Naive thymus-derived CD8-positive, alpha-beta T cell (primary cell): ENCODE results near the gene CACNA2D3. TPM values are rescaled to one million over a fixed set of nuclear protein-coding genes. Genes with fewer than 3 reads are reported as not detected.
"Not testable (repeated sequence)": the region's sequence is repeated elsewhere in the genome, so short reads cannot be mapped to it uniquely, and the experiment has no call there.

ENCODE experiments used
- ATAC-seq, 2 donors: fragments of 150-1000 bp; cut with Tn5 transposase in 1 of 2; sonication (Bioruptor Pico), chemical (Tn5 transposase) in 1 of 2; 1 replicate in 1 of 2; 2 replicates in 1 of 2; pipeline ENCODE4 v1.10.0; 2021; ENCODE audit warnings: mild to moderate bottlenecking in 2 of 2, moderate library complexity in 2 of 2
- POLR2A ChIA-PET: fragments of 350-600 bp; sonication (Branson Sonifier 250); formaldehyde crosslinking; loops from one replicate; lab custom pipeline; 2021; ENCODE audit warnings: antibody characterized with exemption; lab: Charles Lee
- DNase-seq, 10 donors: peaks; one replicate each; pipeline versions ENCODE4 v3.0.0 to v3.0.0-alpha.2; 2020 to 2022
- H3K27ac Mint-ChIP-seq, 10 donors: one replicate each; pipeline ENCODE4 v1.8.0; 2020 to 2022; ENCODE audit warnings: mild to moderate bottlenecking in 10 of 10, mixed read lengths in 10 of 10, moderate library complexity in 4 of 10, inconsistent platforms in 1 of 10
- H3K27me3 Mint-ChIP-seq, 5 donors: one replicate each; pipeline ENCODE4 v1.8.0; 2021 to 2022; ENCODE audit warnings: mixed read lengths in 5 of 5
- H3K36me3 Mint-ChIP-seq, 3 donors: one replicate each; pipeline ENCODE4 v1.8.0; 2020 to 2022; ENCODE audit warnings: mixed read lengths in 3 of 3, mild to moderate bottlenecking in 2 of 3, inconsistent platforms in 1 of 3
- H3K4me1 Mint-ChIP-seq, 4 donors: one replicate each; pipeline ENCODE4 v1.8.0; 2021 to 2022; ENCODE audit warnings: mixed read lengths in 4 of 4
- H3K4me3 Mint-ChIP-seq, 10 donors: one replicate each; pipeline ENCODE4 v1.8.0; 2020 to 2022; ENCODE audit warnings: mild to moderate bottlenecking in 10 of 10, mixed read lengths in 10 of 10, moderate library complexity in 6 of 10, inconsistent platforms in 1 of 10
- H3K9me3 Mint-ChIP-seq, 9 donors: one replicate each; pipeline ENCODE4 v1.8.0; 2020 to 2022; ENCODE audit warnings: mixed read lengths in 9 of 9, mild to moderate bottlenecking in 3 of 9, inconsistent platforms in 1 of 9, moderate library complexity in 1 of 9
- polyA plus RNA-seq, 3 donors: library from polyadenylated mRNA; unstranded; fragments of 300-500 nt; fragmentation: Illumina TruSeq; gene quantifications; one replicate each; pipeline ENCODE4 v1.2.3, GENCODE V29; 2021
- total RNA-seq, 8 experiments: library from RNA in 2 of 8; stranded (reverse) in 2 of 8; gene quantifications; one replicate each; pipeline ENCODE4 v1.2.3 and lab custom pipeline; 2021 to 2026

CACNA2D3 gene
- total and polyA plus RNA-seq, 5 experiments from 2014 or later = not detected

DNA sequence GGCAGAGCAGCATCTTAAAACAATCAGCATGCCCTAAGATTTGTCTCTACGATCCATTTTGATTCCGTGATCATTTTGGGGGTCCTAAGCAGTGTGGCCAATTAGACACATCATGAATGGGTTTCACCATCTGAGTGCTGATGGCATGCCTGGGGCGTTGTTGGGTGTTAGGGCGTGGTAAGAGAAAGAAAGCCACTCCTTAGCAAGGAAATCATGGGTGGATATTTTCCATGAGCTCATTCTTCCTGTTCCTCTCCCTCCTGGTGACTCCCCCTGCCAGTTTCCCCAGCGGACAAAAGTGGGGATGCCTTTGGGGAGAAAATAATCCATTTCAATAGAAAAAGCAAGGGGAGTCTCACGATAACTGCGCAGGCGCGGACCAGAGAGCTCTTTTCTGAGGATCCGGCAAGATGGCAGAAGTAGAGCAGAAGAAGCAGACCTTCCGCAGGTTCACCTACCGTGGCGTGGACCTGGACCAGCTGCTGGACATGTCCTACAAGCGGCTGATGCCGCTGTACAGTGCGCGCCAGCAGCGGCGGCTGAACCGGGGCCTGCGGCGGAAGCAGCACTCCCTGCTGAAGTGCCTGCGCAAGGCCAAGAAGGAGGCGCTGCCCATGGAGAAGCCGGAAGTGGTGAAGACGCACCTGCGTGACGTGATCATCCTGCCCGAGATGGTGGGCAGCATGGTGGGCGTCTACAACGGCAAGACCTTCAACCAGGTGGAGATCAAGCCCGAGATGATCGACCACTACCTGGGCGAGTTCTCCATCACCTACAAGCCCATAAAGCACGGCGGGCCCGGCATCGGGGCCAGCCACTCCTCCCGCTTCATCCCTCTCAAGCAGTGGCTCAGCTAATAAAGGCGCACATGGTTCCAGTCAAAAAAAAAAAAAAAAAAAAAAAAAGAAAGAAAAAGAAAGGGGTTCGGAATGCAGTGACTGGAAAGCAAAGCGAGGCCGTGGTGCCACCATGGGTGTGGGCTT lies 503.7 kb downstream of the CACNA2D3 start:
- Mint-ChIP-seq H3K27me3 (peaks cover 0 to 22% (median 0%) of the 10 kb centered on the region in 5 donors), H3K9me3 (peaks cover 0 to 11% (median 4%) of the 10 kb centered on the region in 9 donors), H3K36me3 (no peaks in the 10 kb centered on the region), H3K4me3 (no peak overlapping the region), H3K4me1 (no peaks in the 10 kb centered on the region), H3K27ac (no peak overlapping the region)
- DNase-seq = no peak
- POLR2A ChIA-PET = no interaction called here
- no peak for ATAC-seq

- H3K27me3 Mint-ChIP-seq = peaks cover 0 to 15% (median 3%) of the 10 kb centered on the region in 5 donors
- no peaks in the 10 kb centered on the region for H3K4me1 Mint-ChIP-seq
- POLR2A ChIA-PET = no interaction called here
- no peak overlapping the region for H3K27ac Mint-ChIP-seq
- H3K36me3 Mint-ChIP-seq = no peaks in the 10 kb centered on the region
- H3K4me3 Mint-ChIP-seq = no peak overlapping the region
- ATAC-seq (no peak), DNase-seq (no peak)
- H3K9me3 Mint-ChIP-seq = peaks cover 0 to 10% (median 2%) of the 10 kb centered on the region in 9 donors
These were observed 506.6 kb downstream of the CACNA2D3 start for GRCh38 chr3:54628888-54629441.

GRCh38 chr3:54630101-54630623 lies 507.8 kb downstream of the CACNA2D3 start:
- no peaks in the 10 kb centered on the region for H3K4me1 Mint-ChIP-seq
- no peak overlapping the region for H3K27ac Mint-ChIP-seq
- H3K9me3 Mint-ChIP-seq = peaks cover 0 to 10% (median 0%) of the 10 kb centered on the region in 9 donors
- no peak for DNase-seq
- peaks cover 0 to 20% (median 3%) of the 10 kb centered on the region in 5 donors for H3K27me3 Mint-ChIP-seq
- POLR2A ChIA-PET = no interaction called here
- no peak overlapping the region for H3K4me3 Mint-ChIP-seq
- no peaks in the 10 kb centered on the region for H3K36me3 Mint-ChIP-seq
- ATAC-seq = no peak

GRCh38 chr3:54631001-54631400 lies 508.6 kb downstream of the CACNA2D3 start:
- POLR2A ChIA-PET, H3K27ac Mint-ChIP-seq, H3K36me3 Mint-ChIP-seq, H3K4me3 Mint-ChIP-seq, DNase-seq, H3K4me1 Mint-ChIP-seq, ATAC-seq: not testable (repeated sequence)
- peaks cover 0 to 20% (median 3%) of the 10 kb centered on the region in 5 donors for H3K27me3 Mint-ChIP-seq
- peaks cover 0 to 10% (median 0%) of the 10 kb centered on the region in 9 donors for H3K9me3 Mint-ChIP-seq

DNA sequence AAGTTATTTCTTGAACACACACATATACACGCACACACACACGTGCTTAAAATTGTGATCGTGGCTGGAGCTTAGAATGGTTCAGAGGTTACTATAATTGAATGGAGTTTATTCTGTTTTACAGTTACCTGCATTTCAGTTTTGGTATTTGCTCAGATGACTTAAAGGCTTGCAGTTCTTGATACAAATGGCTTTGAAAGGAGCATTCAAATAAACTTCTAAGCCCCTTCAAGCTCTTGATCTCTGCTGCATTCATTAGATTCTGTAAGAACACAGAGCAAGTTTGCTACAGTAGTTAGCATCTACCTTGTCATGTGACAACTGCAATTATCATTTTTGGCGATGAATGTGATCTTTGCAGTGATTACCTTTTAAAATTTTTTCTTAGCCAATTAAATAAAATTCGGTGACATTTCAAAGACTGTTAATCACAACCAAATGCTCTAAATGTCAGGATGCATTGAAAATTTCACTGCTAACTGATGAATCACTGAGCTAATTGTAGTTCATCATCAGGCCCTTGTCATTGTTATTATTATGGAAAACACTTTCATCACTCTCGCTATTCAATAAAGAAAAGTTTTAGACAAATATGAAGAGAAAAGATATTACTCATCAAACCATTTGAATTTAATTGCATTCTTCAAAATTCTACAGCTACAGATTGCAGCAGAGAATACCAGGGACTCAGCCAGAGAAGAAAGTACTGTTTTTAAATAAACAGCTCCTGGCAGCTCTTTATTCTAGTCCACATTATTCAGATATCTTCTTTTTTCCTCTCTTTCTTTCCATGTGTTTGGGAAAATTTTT lies 509.4 kb downstream of the CACNA2D3 start:
- no peaks in the 10 kb centered on the region for H3K4me1 Mint-ChIP-seq
- H3K36me3 Mint-ChIP-seq = no peaks in the 10 kb centered on the region
- peaks cover 0 to 10% (median 0%) of the 10 kb centered on the region in 9 donors for H3K9me3 Mint-ChIP-seq
- DNase-seq (no peak), ATAC-seq (no peak)
- H3K27me3 Mint-ChIP-seq = peaks cover 0 to 20% (median 3%) of the 10 kb centered on the region in 5 donors
- no peak overlapping the region for H3K4me3 Mint-ChIP-seq
- POLR2A ChIA-PET = no interaction called here
- no peak overlapping the region for H3K27ac Mint-ChIP-seq

DNA sequence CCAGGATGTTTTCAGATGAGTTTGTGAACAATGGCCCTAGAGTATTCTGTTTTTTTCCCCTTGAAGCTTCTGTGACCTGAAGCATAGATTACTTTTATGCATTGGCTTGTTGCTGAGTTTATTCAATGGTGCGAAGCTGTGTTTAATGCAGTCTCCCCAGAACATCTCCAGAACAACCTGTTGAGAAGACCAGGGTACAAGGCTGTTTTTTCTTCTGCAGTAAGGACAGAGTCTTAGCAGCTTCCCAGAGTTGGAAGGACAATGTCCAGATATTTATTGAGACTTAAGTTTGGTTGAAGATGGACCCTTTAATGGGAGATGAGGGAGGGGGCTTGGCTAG lies 509.9 kb downstream of the CACNA2D3 start:
- Mint-ChIP-seq H3K4me3 (no peak overlapping the region), H3K9me3 (peaks cover 0 to 10% (median 0%) of the 10 kb centered on the region in 9 donors), H3K4me1 (no peaks in the 10 kb centered on the region), H3K27ac (no peak overlapping the region), H3K36me3 (no peaks in the 10 kb centered on the region), H3K27me3 (peaks cover 0 to 20% (median 3%) of the 10 kb centered on the region in 5 donors)
- DNase-seq = no peak
- POLR2A ChIA-PET = no interaction called here
- ATAC-seq = no peak

DNA sequence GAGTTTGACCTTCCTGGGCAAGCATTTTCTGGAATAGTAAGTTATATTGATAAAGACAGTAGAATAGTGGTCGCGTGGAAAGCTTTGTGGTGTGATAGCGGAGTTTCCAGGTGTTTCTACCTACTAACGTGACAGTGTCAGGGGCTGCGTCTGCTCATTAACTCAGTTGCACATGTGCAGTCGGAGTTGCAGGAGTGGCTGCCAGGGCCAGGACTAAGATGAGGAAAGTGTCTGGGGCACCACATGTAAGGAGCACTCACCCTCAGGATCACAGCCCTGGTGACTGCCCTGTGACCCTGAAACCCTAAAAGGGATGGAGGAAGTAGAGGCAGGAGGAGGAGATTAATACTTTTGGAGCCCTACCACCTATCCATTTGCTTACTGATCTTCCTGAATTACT lies 510.5 kb downstream of the CACNA2D3 start:
- Mint-ChIP-seq H3K27me3 (peaks cover 0 to 22% (median 3%) of the 10 kb centered on the region in 5 donors), H3K4me1 (no peaks in the 10 kb centered on the region), H3K36me3 (no peaks in the 10 kb centered on the region), H3K4me3 (no peak overlapping the region), H3K9me3 (peaks cover 0 to 10% (median 0%) of the 10 kb centered on the region in 9 donors), H3K27ac (no peak overlapping the region)
- DNase-seq (no peak), ATAC-seq (no peak)
- POLR2A ChIA-PET = no interaction called here

DNA sequence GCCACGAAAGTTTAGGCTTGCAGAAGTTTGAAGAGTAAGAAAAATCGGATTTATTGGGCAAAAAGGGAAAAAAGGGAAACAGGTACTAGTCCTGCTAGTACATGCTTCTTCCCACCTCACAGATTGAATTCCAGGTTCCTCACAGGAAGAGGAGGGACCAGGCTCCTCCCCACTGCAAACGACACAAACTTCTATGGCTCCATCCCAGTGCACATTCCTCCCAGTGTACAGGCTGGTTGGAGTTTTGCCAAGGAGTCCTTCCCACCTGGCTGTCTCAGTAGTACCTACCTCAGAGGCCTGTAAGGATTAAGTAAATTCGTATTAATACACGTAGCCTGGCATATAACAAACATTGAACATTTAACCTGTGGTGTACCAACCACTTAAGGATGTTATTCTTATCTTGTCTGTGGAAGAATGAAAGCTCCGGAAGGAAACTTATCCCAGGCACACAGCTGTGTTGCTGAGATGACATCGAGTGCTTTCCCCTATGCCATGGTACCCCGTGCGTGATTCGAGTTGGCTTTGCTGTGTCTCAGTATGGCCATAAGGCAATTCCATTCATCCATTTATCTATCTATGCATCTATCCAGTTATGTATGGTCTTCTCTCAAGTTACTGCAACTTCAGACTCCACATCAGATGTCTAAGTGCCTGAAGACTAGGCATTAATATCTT lies 511.2 kb downstream of the CACNA2D3 start:
- POLR2A ChIA-PET = no interaction called here
- Mint-ChIP-seq H3K27ac (no peak overlapping the region), H3K4me1 (no peaks in the 10 kb centered on the region), H3K4me3 (no peak overlapping the region), H3K27me3 (peaks cover 0 to 22% (median 8%) of the 10 kb centered on the region in 5 donors), H3K9me3 (peaks cover 0 to 3% (median 0%) of the 10 kb centered on the region in 9 donors), H3K36me3 (no peaks in the 10 kb centered on the region)
- ATAC-seq (no peak), DNase-seq (no peak)

DNA sequence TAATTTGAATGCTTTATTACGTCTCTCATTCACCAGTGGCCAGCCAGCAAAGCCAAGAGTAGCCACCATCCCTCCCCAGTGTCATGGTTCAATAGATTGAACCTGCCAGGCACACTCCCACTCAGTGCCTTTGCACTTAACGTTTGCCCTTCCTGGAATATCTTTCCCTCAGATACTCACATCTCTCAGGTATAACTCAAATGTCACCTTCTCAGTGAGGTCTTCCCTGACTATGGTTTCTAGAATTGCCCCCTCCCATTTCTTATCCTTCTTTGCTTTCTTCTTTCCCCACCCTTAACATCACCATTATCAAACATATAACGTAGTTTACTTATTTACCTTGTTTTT lies 511.7 kb downstream of the CACNA2D3 start:
- no peaks in the 10 kb centered on the region for H3K36me3 Mint-ChIP-seq
- peaks cover 0 to 2% (median 0%) of the 10 kb centered on the region in 9 donors for H3K9me3 Mint-ChIP-seq
- H3K4me3 Mint-ChIP-seq = no peak overlapping the region
- no peak for DNase-seq
- POLR2A ChIA-PET = no interaction called here
- H3K27ac Mint-ChIP-seq = no peak overlapping the region
- peaks cover 0 to 27% (median 12%) of the 10 kb centered on the region in 5 donors for H3K27me3 Mint-ChIP-seq
- peaks cover 0 to 4% (median 0%) of the 10 kb centered on the region in 4 donors for H3K4me1 Mint-ChIP-seq
- ATAC-seq = no peak

GRCh38 chr3:54639790-54640372 lies 517.5 kb downstream of the CACNA2D3 start:
- ATAC-seq, H3K36me3 Mint-ChIP-seq, POLR2A ChIA-PET, H3K9me3 Mint-ChIP-seq, DNase-seq, H3K4me3 Mint-ChIP-seq, H3K27ac Mint-ChIP-seq, H3K4me1 Mint-ChIP-seq: not testable (repeated sequence)
- H3K27me3 Mint-ChIP-seq = peaks cover 0 to 40% (median 21%) of the 10 kb centered on the region in 5 donors

DNA sequence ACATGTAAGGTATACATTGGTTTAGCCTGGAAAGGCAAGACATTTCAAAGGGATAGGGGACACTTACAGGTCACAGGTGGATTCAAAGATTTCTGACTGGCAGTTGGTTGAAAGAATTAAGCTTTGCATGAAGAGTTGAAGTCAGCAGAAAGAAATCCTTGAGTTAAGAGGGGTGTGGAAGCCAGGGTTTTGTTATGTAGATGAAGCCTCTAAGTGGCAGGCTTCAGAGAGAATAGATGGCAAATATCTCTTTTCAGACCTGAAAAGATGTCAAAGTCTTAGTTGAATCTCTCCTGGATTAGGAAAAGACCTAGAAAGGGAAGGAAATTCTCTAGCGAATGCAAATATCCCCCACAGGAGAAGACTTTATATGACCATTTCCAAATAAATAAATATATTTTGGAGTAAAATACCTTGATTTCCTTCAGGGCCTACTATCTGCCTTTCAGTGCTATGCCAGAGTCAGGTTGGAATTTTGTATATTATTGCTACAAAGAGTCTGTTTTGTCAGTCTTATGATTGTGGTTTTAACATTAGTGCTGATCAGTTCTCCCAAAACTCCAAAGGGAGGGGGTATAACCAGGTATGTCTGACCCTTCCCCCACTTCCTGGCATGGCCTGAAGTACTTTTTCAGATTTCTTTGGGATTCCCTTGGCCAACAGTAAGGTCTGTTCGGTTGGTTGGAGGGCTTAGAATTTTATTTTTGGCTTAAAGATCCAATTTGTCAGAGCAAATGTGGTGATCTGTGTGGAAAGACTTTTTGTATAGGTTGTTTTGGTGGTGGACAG lies 519.1 kb downstream of the CACNA2D3 start:
- POLR2A ChIA-PET = no interaction called here
- no peaks in the 10 kb centered on the region for H3K36me3 Mint-ChIP-seq
- peaks cover 0 to 4% (median 0%) of the 10 kb centered on the region in 4 donors for H3K4me1 Mint-ChIP-seq
- no peak overlapping the region for H3K4me3 Mint-ChIP-seq
- no peak overlapping the region for H3K27ac Mint-ChIP-seq
- no peak for DNase-seq
- H3K9me3 Mint-ChIP-seq = peaks cover 0 to 23% (median 5%) of the 10 kb centered on the region in 9 donors
- H3K27me3 Mint-ChIP-seq = peaks cover 0 to 40% (median 21%) of the 10 kb centered on the region in 5 donors
- ATAC-seq = no peak
